HG02759 (cell line): ENCODE measurements around the gene NPIPB9.
"Not testable (repeated sequence)": the region's sequence is repeated elsewhere in the genome, so short reads cannot be mapped to it uniquely, and the experiment has no call there.

Experiments used
- ATAC-seq: cut with Tn5 transposase; IDR thresholded peaks from one replicate; pipeline ENCODE4 v1.9.1; 2021; ENCODE audit warnings: mild to moderate bottlenecking, moderate library complexity; ENCODE audit not compliant: unreplicated experiment

Gene NPIPB9

GRCh38 chr16:28751487-28751886 is at the start of gene NPIPB9:
NPIPB9 (plus strand) TSS chr16:28751787.
- ATAC-seq = not testable (repeated sequence)

- ATAC-seq = not testable (repeated sequence)
These were observed 47.3 kb upstream of the NPIPB9 start for GRCh38 chr16:28704246-28704645.

- peak; percentile 99 for ATAC-seq
These were observed 40.1 kb upstream of the NPIPB9 start, which contains the start of gene EIF3C for GRCh38 chr16:28711220-28712083. EIF3C (plus strand) TSS chr16:28711464; CDS start chr16:28711687, 223 bp downstream.

- not testable (repeated sequence) for ATAC-seq
These were observed 28.5 kb upstream of the NPIPB9 start for GRCh38 chr16:28722852-28723650.

- not testable (repeated sequence) for ATAC-seq
These were observed 20.3 kb upstream of the NPIPB9 start for GRCh38 chr16:28731253-28731652.

GRCh38 chr16:28732455-28733124 is 19.0 kb upstream of the NPIPB9 start:
- not testable (repeated sequence) for ATAC-seq

- not testable (repeated sequence) for ATAC-seq
These were observed 11.8 kb upstream of the NPIPB9 start for GRCh38 chr16:28739787-28740186.

- not testable (repeated sequence) for ATAC-seq
These were observed 11.0 kb upstream of the NPIPB9 start for GRCh38 chr16:28740631-28741030.

GRCh38 chr16:28741295-28741694 is 10.3 kb upstream of the NPIPB9 start:
- not testable (repeated sequence) for ATAC-seq

GRCh38 chr16:28746618-28747350 is 4.8 kb upstream of the NPIPB9 start:
- not testable (repeated sequence) for ATAC-seq

GRCh38 chr16:28749997-28750465 is 1.6 kb upstream of the NPIPB9 start:
- peak; percentile 98 for ATAC-seq

- ATAC-seq = not testable (repeated sequence)
These were observed 1.0 kb upstream of the NPIPB9 start for GRCh38 chr16:28750469-28751067.

- not testable (repeated sequence) for ATAC-seq
These were observed 30.1 kb downstream of the NPIPB9 start for GRCh38 chr16:28781697-28782096.

GRCh38 chr16:28782357-28782756 is 30.8 kb downstream of the NPIPB9 start:
- ATAC-seq = not testable (repeated sequence)

- ATAC-seq = peak; percentile 78
These were observed 50.8 kb downstream of the NPIPB9 start for GRCh38 chr16:28802235-28803019.

GRCh38 chr16:28807445-28808120 is 56.0 kb downstream of the NPIPB9 start:
- not testable (repeated sequence) for ATAC-seq

- ATAC-seq = no peak
These were observed 68.4 kb downstream of the NPIPB9 start for GRCh38 chr16:28820016-28820415.

GRCh38 chr16:28820546-28820945 is 69.0 kb downstream of the NPIPB9 start:
- ATAC-seq = not testable (repeated sequence)
